Measurements from ENCODE around the gene C4orf36. TPM values are rescaled to one million over a fixed set of nuclear protein-coding genes. Genes with fewer than 3 reads are reported as not detected.

Gene C4orf36
- total RNA-seq, 1 donor from 2014 or later = not detected

DNA sequence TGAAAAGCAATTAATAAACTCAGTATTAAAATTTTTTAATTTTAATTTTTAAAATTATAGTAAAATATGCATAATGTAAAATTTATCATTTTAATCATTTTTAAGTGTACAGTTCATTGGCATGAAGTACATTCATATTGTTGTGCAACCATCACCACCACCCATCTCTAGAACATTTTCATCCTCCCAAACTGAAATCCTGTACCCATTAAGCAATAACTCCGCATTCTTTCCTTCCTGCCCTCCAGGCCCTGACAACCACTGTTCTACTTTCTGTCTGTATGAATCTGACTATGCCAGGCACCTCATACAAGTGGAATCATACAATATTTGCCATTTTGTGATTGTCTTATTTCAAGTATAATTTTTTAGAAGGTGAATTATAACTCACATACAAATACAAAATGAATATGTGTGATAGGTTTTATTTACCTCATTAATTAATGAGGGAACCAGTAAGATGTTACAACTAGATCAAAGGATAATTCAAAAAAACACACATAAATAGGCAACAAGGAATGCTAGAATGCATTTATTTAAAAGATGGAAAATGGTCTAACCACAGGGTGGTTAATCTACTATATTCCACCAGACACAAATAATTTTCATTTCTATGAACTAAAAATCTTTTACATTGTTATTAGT lies 29.5 kb upstream of the C4orf36 start:
- H3K36me3 ChIP-seq (ENCODE audit: insufficient read depth, low read length) = no peaks in the 10 kb centered on the region
- H3K4me3 Mint-ChIP-seq (ENCODE audit: unreplicated experiment) = no peak overlapping the region
- H3K4me1 ChIP-seq (ENCODE audit: insufficient read depth, low read length) = peaks cover 16% of the 10 kb centered on the region
- H3K27ac Mint-ChIP-seq (ENCODE audit: unreplicated experiment) = no peak overlapping the region
- H2AFZ ChIP-seq (ENCODE audit: low read depth, low read length) = no peak overlapping the region
- no peaks in the 10 kb centered on the region for H3K27me3 Mint-ChIP-seq (ENCODE audit: low read depth, unreplicated experiment)
- H3K27me3 ChIP-seq (ENCODE audit: insufficient read depth, low read length) = no peaks in the 10 kb centered on the region
- FAIRE-seq (no peak), DNase-seq (ENCODE audit: low read depth) (no peak)
- H3K9me3 ChIP-seq (ENCODE audit: insufficient read depth, low read depth, low read length) = no peaks in the 10 kb centered on the region
- H3K9ac ChIP-seq (ENCODE audit: low read length) = no peak overlapping the region
- peaks cover 1% of the 10 kb centered on the region for H3K9me3 Mint-ChIP-seq (ENCODE audit: unreplicated experiment)
- peaks cover 29% of the 10 kb centered on the region for H3K4me1 Mint-ChIP-seq (ENCODE audit: low read depth, unreplicated experiment)
- no peak overlapping the region for H3K27ac ChIP-seq (ENCODE audit: low read depth, low read length)
- H4K20me1 ChIP-seq (ENCODE audit: insufficient read depth, low read length) = no peaks in the 10 kb centered on the region
- H3K4me3 ChIP-seq (ENCODE audit: insufficient read depth, low read depth, low read length) = no peak overlapping the region
- H3K36me3 Mint-ChIP-seq (ENCODE audit: low read depth, unreplicated experiment) = no peaks in the 10 kb centered on the region
- no peaks in the 10 kb centered on the region for H3K79me2 ChIP-seq (ENCODE audit: insufficient read depth, low read length)
- TF ChIP-seq, protein P1, sequence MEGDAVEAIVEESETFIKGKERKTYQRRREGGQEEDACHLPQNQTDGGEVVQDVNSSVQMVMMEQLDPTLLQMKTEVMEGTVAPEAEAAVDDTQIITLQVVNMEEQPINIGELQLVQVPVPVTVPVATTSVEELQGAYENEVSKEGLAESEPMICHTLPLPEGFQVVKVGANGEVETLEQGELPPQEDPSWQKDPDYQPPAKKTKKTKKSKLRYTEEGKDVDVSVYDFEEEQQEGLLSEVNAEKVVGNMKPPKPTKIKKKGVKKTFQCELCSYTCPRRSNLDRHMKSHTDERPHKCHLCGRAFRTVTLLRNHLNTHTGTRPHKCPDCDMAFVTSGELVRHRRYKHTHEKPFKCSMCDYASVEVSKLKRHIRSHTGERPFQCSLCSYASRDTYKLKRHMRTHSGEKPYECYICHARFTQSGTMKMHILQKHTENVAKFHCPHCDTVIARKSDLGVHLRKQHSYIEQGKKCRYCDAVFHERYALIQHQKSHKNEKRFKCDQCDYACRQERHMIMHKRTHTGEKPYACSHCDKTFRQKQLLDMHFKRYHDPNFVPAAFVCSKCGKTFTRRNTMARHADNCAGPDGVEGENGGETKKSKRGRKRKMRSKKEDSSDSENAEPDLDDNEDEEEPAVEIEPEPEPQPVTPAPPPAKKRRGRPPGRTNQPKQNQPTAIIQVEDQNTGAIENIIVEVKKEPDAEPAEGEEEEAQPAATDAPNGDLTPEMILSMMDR (IDR thresholded peaks at IDR 0.05; ENCODE audit: insufficient read depth, low read depth, low read length) = no peak
- no peak for TF ChIP-seq EZH2 (IDR thresholded peaks at IDR 0.05; ENCODE audit: insufficient read depth, low read length)
- no peak overlapping the region for H3K4me2 ChIP-seq (ENCODE audit: low read length)

DNA sequence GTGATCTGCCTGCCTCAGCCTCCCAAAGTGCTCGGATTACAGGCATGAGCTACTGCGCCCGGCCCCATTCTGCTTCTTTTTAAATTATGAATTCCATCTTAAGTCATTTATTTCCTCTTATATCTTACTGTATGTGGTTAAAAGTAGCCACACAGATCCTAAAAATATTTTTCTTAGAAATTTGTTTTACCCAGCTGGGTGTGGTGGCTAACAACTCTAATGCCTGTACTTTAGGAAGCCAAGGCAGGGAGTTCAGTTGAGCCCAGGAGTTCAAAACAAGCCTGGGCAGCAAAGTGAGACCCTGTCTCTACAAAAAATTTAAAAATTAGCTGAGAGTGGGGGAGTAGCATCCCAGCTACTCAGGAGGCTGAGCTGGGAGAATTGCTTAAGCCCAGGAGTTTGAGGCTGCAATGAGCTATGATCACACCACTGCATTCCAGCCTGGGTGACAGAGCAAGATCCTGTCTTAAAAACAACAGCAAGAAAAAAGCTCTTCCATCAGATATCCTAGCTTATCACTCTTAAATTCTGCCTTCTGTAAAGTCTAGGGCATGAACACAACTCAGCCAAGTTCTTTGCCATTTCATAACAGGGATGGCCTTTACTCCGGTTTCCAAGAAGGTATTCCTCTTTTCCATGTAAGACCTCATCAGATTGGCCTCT lies 27.5 kb upstream of the C4orf36 start:
- Histone ChIP-seq H3K36me3 (ENCODE audit: insufficient read depth, low read length) (no peaks in the 10 kb centered on the region), H3K4me2 (ENCODE audit: low read length) (no peak overlapping the region), H3K4me1 (ENCODE audit: insufficient read depth, low read length) (peaks cover 7% of the 10 kb centered on the region), H3K27ac (ENCODE audit: low read depth, low read length) (no peak overlapping the region), H3K9ac (ENCODE audit: low read length) (no peak overlapping the region), H3K79me2 (ENCODE audit: insufficient read depth, low read length) (no peaks in the 10 kb centered on the region), H3K4me3 (ENCODE audit: insufficient read depth, low read depth, low read length) (no peak overlapping the region), H3K9me3 (ENCODE audit: insufficient read depth, low read depth, low read length) (no peaks in the 10 kb centered on the region), H2AFZ (ENCODE audit: low read depth, low read length) (no peak overlapping the region), H3K27me3 (ENCODE audit: insufficient read depth, low read length) (no peaks in the 10 kb centered on the region), H4K20me1 (ENCODE audit: insufficient read depth, low read length) (no peaks in the 10 kb centered on the region)
- DNase-seq (ENCODE audit: low read depth) = no peak
- no peak for FAIRE-seq
- Mint-ChIP-seq H3K27me3 (ENCODE audit: low read depth, unreplicated experiment) (no peaks in the 10 kb centered on the region), H3K4me3 (ENCODE audit: unreplicated experiment) (no peak overlapping the region), H3K36me3 (ENCODE audit: low read depth, unreplicated experiment) (peaks cover 3% of the 10 kb centered on the region), H3K27ac (ENCODE audit: unreplicated experiment) (peak overlapping the region; percentile 35), H3K4me1 (ENCODE audit: low read depth, unreplicated experiment) (peaks cover 20% of the 10 kb centered on the region), H3K9me3 (ENCODE audit: unreplicated experiment) (no peaks in the 10 kb centered on the region)
- TF ChIP-seq, protein P1 (IDR thresholded peaks at IDR 0.05; ENCODE audit: insufficient read depth, low read depth, low read length) = no peak
- TF ChIP-seq EZH2 (IDR thresholded peaks at IDR 0.05; ENCODE audit: insufficient read depth, low read length) = no peak

DNA sequence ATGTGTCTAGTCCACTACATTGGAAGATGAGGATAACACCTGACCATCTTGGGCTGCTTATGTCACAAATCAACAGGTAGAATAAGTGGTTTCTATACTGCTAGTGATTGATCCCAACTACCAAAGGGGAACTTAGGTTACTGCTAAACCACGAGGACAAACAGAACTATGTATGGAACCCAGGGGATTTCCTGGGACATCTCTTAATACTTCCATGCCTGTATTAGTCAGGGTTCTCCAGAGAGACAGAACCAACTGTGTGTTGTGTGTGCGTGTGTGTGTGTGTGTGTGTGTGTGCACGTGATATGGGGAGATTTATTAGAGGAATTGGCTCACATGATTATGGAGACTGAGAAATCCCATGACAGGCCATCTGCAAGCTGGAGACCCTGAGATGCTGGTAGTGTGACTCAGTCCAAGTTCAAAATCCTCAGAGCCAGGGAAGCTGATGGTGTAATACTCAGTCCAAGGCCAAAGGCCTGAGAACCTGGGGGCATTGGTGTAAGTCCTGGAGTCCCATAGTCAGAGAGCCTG lies 26.4 kb upstream of the C4orf36 start:
- Mint-ChIP-seq H3K36me3 (ENCODE audit: low read depth, unreplicated experiment) (peaks cover 4% of the 10 kb centered on the region), H3K27me3 (ENCODE audit: low read depth, unreplicated experiment) (no peaks in the 10 kb centered on the region), H3K4me1 (ENCODE audit: low read depth, unreplicated experiment) (peaks cover 17% of the 10 kb centered on the region), H3K9me3 (ENCODE audit: unreplicated experiment) (no peaks in the 10 kb centered on the region), H3K27ac (ENCODE audit: unreplicated experiment) (peak overlapping the region; percentile 60), H3K4me3 (ENCODE audit: unreplicated experiment) (no peak overlapping the region)
- H3K4me3 ChIP-seq (ENCODE audit: insufficient read depth, low read depth, low read length) = no peak overlapping the region
- H3K4me1 ChIP-seq (ENCODE audit: insufficient read depth, low read length) = peaks cover 6% of the 10 kb centered on the region
- TF ChIP-seq, protein P1 (IDR thresholded peaks at IDR 0.05; ENCODE audit: insufficient read depth, low read depth, low read length) = no peak
- TF ChIP-seq EZH2 (IDR thresholded peaks at IDR 0.05; ENCODE audit: insufficient read depth, low read length) = no peak
- no peaks in the 10 kb centered on the region for H3K27me3 ChIP-seq (ENCODE audit: insufficient read depth, low read length)
- DNase-seq (ENCODE audit: low read depth) (peak; percentile 76), FAIRE-seq (no peak)
- no peaks in the 10 kb centered on the region for H3K9me3 ChIP-seq (ENCODE audit: insufficient read depth, low read depth, low read length)
- H3K36me3 ChIP-seq (ENCODE audit: insufficient read depth, low read length) = no peaks in the 10 kb centered on the region
- no peak overlapping the region for H3K4me2 ChIP-seq (ENCODE audit: low read length)
- H3K27ac ChIP-seq (ENCODE audit: low read depth, low read length) = no peak overlapping the region
- no peaks in the 10 kb centered on the region for H4K20me1 ChIP-seq (ENCODE audit: insufficient read depth, low read length)
- H2AFZ ChIP-seq (ENCODE audit: low read depth, low read length) = no peak overlapping the region
- no peak overlapping the region for H3K9ac ChIP-seq (ENCODE audit: low read length)
- H3K79me2 ChIP-seq (ENCODE audit: insufficient read depth, low read length) = no peaks in the 10 kb centered on the region

Measured in astrocyte (in vitro differentiated cells and primary cell).